Measurements from ENCODE around the gene NOTCH2. TPM values are rescaled to one million over a fixed set of nuclear protein-coding genes. Genes with fewer than 3 reads are reported as not detected.

The NOTCH2 gene
- total RNA-seq, 1 donor from 2014 or later: 3.5 TPM

DNA sequence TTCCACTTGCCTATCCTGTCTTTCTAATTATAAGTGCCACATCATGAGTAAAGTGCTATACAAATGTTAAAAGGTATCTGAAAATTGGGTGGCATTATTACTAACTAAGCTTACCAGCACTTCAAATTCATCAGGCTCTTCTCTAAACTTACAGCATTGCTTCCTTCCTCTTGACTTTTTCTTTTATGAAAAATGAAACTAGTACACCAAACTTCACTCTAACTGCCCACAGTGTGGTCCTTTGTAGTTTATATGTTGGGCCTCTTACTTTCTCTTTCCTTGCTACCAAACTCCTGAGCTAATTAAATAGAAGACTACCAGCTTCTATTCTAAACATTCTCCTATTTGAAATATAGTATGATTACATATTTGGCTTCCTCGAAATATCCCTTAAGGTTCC lies 81.8 kb downstream of the NOTCH2 start:
- Mint-ChIP-seq H3K9me3 (ENCODE audit: unreplicated experiment) (no peaks in the 10 kb centered on the region), H3K27me3 (ENCODE audit: unreplicated experiment) (no peaks in the 10 kb centered on the region), H3K36me3 (ENCODE audit: unreplicated experiment) (no peaks in the 10 kb centered on the region), H3K27ac (ENCODE audit: unreplicated experiment) (no peak overlapping the region), H3K4me3 (ENCODE audit: unreplicated experiment) (no peak overlapping the region), H3K4me1 (ENCODE audit: low read depth, unreplicated experiment) (no peaks in the 10 kb centered on the region)
- no peak for DNase-seq
- no peak for TF ChIP-seq CTCF (IDR thresholded peaks at IDR 0.05; ENCODE audit: partially characterized antibody, unreplicated experiment)

- Mint-ChIP-seq H3K9me3 (ENCODE audit: unreplicated experiment) (no peaks in the 10 kb centered on the region), H3K36me3 (ENCODE audit: unreplicated experiment) (no peaks in the 10 kb centered on the region), H3K27ac (ENCODE audit: unreplicated experiment) (no peak overlapping the region), H3K4me1 (ENCODE audit: low read depth, unreplicated experiment) (no peaks in the 10 kb centered on the region), H3K27me3 (ENCODE audit: unreplicated experiment) (no peaks in the 10 kb centered on the region), H3K4me3 (ENCODE audit: unreplicated experiment) (no peak overlapping the region)
- no peak for DNase-seq
- TF ChIP-seq CTCF (IDR thresholded peaks at IDR 0.05; ENCODE audit: partially characterized antibody, unreplicated experiment): no peak
Observed at GRCh38 chr1:119987112-119987511, 82.3 kb downstream of the NOTCH2 start.

DNA sequence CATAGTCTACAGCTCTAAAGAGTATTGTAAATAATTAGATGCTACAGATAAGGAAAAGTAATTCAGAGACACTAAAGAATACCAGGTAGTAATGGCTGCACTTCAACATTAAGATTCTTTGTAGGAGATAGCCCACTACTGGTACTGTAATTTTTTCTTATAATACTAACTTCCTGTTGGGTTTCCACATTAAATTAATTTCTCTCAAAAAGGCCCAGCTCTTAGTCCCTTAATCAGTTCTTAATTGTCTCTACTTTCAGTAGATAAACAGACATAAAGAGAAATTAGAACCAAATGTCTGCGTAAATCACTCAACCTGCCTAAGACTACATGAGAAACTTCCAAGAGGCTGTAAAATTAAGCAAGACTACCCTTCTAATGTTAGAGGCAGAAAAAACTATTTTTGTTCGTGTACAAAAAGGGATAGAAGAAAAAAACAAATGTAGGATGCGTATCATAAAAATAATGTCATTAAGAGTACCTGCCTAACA lies 83.4 kb downstream of the NOTCH2 start:
- Mint-ChIP-seq H3K9me3 (ENCODE audit: unreplicated experiment) (no peaks in the 10 kb centered on the region), H3K4me1 (ENCODE audit: low read depth, unreplicated experiment) (no peaks in the 10 kb centered on the region), H3K36me3 (ENCODE audit: unreplicated experiment) (no peaks in the 10 kb centered on the region), H3K27ac (ENCODE audit: unreplicated experiment) (no peak overlapping the region), H3K27me3 (ENCODE audit: unreplicated experiment) (no peaks in the 10 kb centered on the region), H3K4me3 (ENCODE audit: unreplicated experiment) (no peak overlapping the region)
- no peak for DNase-seq
- no peak for TF ChIP-seq CTCF (IDR thresholded peaks at IDR 0.05; ENCODE audit: partially characterized antibody, unreplicated experiment)

- no peak for TF ChIP-seq CTCF (IDR thresholded peaks at IDR 0.05; ENCODE audit: partially characterized antibody, unreplicated experiment)
- no peak for DNase-seq
- Mint-ChIP-seq H3K27me3 (ENCODE audit: unreplicated experiment) (no peaks in the 10 kb centered on the region), H3K9me3 (ENCODE audit: unreplicated experiment) (no peaks in the 10 kb centered on the region), H3K36me3 (ENCODE audit: unreplicated experiment) (no peaks in the 10 kb centered on the region), H3K4me3 (ENCODE audit: unreplicated experiment) (no peak overlapping the region), H3K27ac (ENCODE audit: unreplicated experiment) (no peak overlapping the region), H3K4me1 (ENCODE audit: low read depth, unreplicated experiment) (no peaks in the 10 kb centered on the region)
Observed at GRCh38 chr1:119984771-119985170, 84.7 kb downstream of the NOTCH2 start.

DNA sequence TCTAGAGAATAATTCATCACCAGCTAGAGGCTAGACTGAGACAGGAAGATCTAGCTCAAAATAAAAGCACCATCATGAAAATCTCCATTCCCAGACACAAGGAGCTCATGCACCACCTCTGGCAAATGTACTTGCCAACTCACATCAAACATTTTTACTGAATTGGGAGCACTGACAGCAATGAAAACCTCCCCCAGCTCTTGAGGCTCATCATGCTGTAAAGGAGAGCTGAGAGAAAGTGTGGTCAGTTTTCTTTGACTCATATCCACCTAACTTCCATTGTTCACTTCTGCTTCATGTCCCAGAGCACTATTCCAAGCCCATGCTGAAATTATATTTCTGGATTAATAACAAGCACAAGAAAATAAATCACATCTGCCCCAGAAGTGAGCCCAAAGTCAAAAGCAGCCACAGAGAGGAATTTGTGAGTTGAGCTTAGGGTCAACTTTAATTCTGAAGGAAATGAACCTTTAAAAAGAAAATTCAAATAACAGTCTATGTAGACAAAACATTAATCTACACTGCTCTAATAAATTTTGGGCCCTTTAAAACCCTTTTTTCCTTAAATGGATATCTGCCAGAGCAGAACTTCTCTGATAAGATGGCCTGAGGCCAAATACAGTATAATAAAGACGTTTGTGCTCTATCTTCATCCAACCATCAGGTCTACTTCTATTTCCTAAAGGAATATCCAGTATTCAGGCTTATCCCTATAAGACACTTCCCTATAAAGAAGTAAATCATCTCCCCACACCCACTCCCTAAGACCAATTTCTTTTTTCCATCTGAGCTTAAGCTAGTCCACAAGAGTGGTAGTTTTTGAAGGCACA lies 87.3 kb downstream of the NOTCH2 start:
- H3K4me3 Mint-ChIP-seq (ENCODE audit: unreplicated experiment): no peak overlapping the region
- H3K27me3 Mint-ChIP-seq (ENCODE audit: unreplicated experiment): no peaks in the 10 kb centered on the region
- no peaks in the 10 kb centered on the region for H3K9me3 Mint-ChIP-seq (ENCODE audit: unreplicated experiment)
- H3K27ac Mint-ChIP-seq (ENCODE audit: unreplicated experiment): no peak overlapping the region
- no peak for DNase-seq
- H3K4me1 Mint-ChIP-seq (ENCODE audit: low read depth, unreplicated experiment): no peaks in the 10 kb centered on the region
- no peak for TF ChIP-seq CTCF (IDR thresholded peaks at IDR 0.05; ENCODE audit: partially characterized antibody, unreplicated experiment)
- no peaks in the 10 kb centered on the region for H3K36me3 Mint-ChIP-seq (ENCODE audit: unreplicated experiment)

Measured in glutamatergic neuron (in vitro differentiated cells).